ENCODE results near the gene TCF7L1.

The TCF7L1 gene

GRCh38 chr2:85245891-85246290 is 112.7 kb downstream of the TCF7L1 start:
- no peak for TF ChIP-seq CTCF (IDR thresholded peaks at IDR 0.05; ENCODE audit: extremely low read depth, missing control alignments)
- no peak for DNase-seq (ENCODE audit: low spot score)

- no peak for TF ChIP-seq CTCF (IDR thresholded peaks at IDR 0.05; ENCODE audit: extremely low read depth, missing control alignments)
- DNase-seq (ENCODE audit: low spot score): no peak
Observed at GRCh38 chr2:85246348-85246747, 113.2 kb downstream of the TCF7L1 start.

GRCh38 chr2:85247610-85248009 is 114.4 kb downstream of the TCF7L1 start:
- TF ChIP-seq CTCF (IDR thresholded peaks at IDR 0.05; ENCODE audit: extremely low read depth, missing control alignments): no peak
- no peak for DNase-seq (ENCODE audit: low spot score)

- no peak for DNase-seq (ENCODE audit: low spot score)
- TF ChIP-seq CTCF (IDR thresholded peaks at IDR 0.05; ENCODE audit: extremely low read depth, missing control alignments): no peak
Observed at GRCh38 chr2:85248773-85249509, 115.7 kb downstream of the TCF7L1 start.

GRCh38 chr2:85250045-85250444 is 116.9 kb downstream of the TCF7L1 start:
- no peak for TF ChIP-seq CTCF (IDR thresholded peaks at IDR 0.05; ENCODE audit: extremely low read depth, missing control alignments)

GRCh38 chr2:85251070-85251616 is 118.0 kb downstream of the TCF7L1 start:
- TF ChIP-seq CTCF (IDR thresholded peaks at IDR 0.05; ENCODE audit: extremely low read depth, missing control alignments): no peak
- DNase-seq (ENCODE audit: low spot score): no peak

More at GRCh38 chr2:85250045-85250444, 116.9 kb downstream of the TCF7L1 start:
- DNase-seq (ENCODE audit: low spot score): no peak

- DNase-seq (ENCODE audit: low spot score): no peak
- TF ChIP-seq CTCF (IDR thresholded peaks at IDR 0.05; ENCODE audit: extremely low read depth, missing control alignments): no peak
Observed at GRCh38 chr2:85253890-85254289, 120.7 kb downstream of the TCF7L1 start.
